Sigmoid colon (tissue), 3 donors: ENCODE results near the gene KRT5.

ENCODE experiments used
- POLR2A ChIP-seq, 2 donors: fragments of 450-650 bp; IDR thresholded peaks; one replicate each; pipeline ENCODE4 v1.6.1; 2016; ENCODE audit warnings: antibody characterized with exemption in 2 of 2, mild to moderate bottlenecking in 2 of 2, moderate library complexity in 2 of 2
- TF ChIP-seq, protein P1 (sequence below), 4 experiments: fragments of 450-650 bp in 3 of 4; fragments of 200-600 bp in 1 of 4; IDR thresholded peaks; one replicate each; pipeline ENCODE4 v1.5.1; 2016 to 2019; ENCODE audit warnings: antibody characterized with exemption in 4 of 4, mild to moderate bottlenecking in 3 of 4, moderate library complexity in 2 of 4

DNA sequence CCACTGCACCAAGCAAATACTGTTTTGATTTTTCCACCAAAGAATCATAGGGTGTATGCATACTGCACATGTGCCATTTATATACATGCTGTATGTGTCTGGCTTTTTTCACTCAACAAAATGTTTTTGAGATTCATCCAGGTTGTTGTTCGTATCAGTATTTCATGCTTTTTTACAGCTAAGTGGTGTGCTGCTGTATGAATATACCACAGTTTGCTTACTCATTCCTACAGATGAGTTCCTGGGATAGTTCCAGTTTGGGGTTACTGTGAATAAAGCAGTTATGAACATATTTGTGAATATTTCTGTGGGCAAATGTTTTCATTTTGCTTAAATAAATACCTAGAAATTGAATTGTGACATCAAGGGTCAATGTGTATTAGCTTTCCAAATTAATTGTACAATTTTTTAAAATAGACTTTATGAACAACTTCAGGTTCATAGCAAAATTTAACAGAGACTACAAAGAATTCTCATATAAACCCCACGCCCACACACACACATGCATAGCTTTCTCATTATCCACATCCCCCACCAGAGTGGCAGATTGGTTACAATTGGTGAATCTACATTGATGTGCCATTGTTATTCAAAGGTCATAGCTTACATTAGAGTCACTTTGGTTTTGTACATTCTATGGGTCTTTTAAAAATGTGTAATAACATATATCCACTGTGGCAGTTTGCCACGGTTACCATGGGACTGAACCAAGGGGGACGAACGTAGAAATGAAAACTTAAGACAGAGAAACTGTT is 20.2 kb downstream of the KRT5 start:
- TF ChIP-seq, protein P1, sequence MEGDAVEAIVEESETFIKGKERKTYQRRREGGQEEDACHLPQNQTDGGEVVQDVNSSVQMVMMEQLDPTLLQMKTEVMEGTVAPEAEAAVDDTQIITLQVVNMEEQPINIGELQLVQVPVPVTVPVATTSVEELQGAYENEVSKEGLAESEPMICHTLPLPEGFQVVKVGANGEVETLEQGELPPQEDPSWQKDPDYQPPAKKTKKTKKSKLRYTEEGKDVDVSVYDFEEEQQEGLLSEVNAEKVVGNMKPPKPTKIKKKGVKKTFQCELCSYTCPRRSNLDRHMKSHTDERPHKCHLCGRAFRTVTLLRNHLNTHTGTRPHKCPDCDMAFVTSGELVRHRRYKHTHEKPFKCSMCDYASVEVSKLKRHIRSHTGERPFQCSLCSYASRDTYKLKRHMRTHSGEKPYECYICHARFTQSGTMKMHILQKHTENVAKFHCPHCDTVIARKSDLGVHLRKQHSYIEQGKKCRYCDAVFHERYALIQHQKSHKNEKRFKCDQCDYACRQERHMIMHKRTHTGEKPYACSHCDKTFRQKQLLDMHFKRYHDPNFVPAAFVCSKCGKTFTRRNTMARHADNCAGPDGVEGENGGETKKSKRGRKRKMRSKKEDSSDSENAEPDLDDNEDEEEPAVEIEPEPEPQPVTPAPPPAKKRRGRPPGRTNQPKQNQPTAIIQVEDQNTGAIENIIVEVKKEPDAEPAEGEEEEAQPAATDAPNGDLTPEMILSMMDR (IDR thresholded peaks at IDR 0.05), result no peak
- TF ChIP-seq POLR2A (IDR thresholded peaks at IDR 0.05), result no peak
